HG03457 (cell line): ENCODE results near the gene PCDHGA5.
A peak's percentile ranks its signal among the peaks of the same experiment; 100 is the strongest.
"Not testable (repeated sequence)": the region's sequence is repeated elsewhere in the genome, so short reads cannot be mapped to it uniquely, and the experiment has no call there.

ENCODE experiments used
- ATAC-seq: cut with Tn5 transposase; IDR thresholded peaks from one replicate; pipeline ENCODE4 v1.9.1; 2021; ENCODE audit warnings: moderate number of reproducible peaks; ENCODE audit not compliant: unreplicated experiment

PCDHGA5 gene

DNA sequence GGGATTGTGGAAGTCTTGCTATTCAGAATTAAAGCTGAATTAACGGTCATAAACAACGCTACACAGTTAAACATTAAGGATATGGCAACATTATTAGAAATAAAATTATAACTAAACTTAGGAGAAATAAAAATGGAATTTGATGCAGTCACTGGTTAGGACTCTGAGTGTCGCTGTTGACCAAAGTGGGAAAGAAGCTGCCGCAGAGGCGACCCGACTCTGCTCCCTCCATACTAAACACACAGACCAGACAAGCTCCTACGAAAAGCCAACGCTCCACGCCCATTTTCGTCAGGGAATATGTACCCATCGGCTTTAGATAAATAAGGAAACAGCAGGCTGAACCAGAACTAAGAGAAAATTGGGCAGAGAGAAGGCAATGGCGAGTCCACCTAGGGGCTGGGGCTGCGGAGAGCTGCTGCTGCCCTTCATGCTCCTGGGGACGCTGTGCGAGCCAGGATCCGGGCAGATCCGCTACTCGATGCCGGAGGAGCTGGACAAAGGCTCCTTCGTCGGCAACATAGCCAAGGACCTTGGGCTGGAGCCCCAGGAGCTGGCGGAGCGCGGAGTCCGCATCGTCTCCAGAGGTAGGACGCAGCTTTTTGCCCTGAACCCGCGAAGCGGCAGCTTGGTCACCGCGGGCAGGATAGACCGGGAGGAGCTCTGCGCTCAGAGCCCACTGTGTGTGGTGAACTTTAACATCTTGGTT lies at the start of gene PCDHGA5:
Gene PCDHGA5 (plus strand): TSS at position 211 of the 709 bp plus-strand sequence. CDS start 169 bp downstream, at position 380.
- ATAC-seq, result no peak

DNA sequence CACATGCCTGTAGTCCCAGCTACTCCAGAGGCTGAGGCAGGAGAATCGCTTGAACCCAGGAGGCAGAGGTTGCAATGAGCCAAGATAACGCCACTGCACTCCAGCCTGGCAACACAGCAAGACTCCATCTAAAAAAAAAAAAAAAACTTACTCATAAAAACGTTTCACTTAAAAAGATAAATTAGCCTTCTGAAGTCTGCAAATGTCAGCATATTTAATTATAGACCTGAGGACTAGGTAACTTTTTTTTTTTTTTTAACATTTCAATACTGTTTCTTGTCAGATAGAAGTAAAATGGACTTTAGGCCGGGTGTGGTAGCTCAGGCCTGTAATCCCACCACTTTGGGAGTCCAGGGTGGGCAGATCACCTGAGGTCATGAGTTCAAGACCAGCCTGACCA lies 47.0 kb upstream of the PCDHGA5 start:
- ATAC-seq, result not testable (repeated sequence)

DNA sequence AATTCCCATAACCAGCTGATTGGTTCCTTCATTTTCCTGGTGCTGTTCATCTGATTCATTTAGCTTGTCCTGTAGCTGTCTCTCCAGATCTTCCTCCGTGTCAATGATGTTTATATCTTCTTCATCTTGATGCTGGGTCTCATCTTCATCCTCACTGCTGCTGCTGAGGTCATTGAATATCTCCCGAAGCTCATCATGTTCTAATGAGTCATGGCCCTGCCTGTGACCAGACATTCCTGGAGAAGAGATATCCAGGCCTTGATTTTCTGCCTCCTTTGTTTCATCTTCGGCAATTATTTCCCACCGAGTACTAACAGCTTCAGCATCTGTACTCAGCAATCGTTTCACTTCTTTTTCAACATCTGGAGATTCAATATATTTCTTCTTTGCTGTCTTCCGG lies 44.8 kb upstream of the PCDHGA5 start:
- no peak for ATAC-seq

DNA sequence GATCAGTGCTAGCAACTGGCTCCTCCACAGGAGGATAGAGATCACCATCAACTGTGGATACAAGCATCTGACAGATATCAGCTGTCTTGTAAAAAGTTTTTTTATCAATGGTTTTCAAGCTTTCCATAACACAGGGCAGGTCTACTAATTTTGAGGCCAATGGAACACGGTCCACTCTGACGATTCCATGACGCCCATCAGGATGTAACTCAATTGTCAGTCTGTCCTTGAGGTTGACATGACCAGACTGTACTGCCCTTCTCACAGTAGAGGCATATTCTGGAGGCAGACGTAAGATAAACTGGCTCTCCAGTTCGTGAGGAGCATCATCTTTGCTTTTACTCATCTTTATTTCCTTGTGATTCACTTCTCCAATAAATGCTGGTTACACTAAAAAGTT lies 44.3 kb upstream of the PCDHGA5 start:
- no peak for ATAC-seq

DNA sequence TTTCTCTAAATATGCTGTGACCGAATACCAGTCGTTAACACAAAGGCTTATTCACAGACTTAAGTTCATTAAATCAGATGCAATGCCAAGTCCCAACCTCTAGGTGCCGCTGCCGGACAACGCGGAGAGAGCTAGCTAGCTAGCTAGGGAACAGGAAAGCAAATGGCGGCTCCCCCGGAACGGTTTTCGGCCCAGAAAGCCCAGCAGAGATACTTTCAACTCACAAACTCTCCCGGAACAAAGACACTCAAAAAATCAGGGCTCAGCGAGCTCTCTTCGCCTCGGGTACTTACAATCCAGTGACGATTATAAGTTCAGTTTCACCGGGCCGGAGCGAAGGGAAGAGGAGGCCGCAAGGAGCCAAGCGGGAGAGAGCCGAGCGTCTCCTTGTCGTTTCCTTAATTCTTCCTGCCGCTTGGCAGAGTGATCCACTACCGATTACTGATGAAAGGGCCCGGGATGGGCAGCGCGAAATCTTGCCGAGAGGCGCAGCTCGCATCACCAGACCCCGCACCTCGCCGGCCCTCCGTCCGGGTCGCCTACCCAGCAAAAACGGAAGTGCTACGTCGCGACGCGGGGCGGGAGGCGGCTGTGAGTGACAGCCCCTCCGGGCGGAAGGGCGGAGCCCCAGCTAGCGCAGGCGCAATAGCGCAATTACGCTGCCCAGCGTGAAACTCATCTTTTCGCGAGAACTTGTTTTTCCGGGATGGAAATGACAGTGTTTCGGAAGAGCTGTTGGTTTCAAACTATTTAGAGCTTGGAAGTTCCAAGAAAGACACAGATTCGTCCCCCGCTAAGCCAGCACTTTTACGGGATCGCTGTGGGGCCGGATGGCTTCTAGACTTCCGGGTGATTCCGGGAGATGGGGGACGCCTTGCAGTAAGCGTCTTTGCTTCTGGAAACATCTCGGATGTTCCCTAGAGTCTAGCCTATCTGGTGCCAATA lies 43.5 kb upstream of the PCDHGA5 start, which contains the start of gene TAF7:
Gene TAF7 (minus strand): TSS at position 560 of the 945 bp plus-strand sequence. CDS start 740 bp downstream, outside the sequence.
- peak; percentile 93 for ATAC-seq

DNA sequence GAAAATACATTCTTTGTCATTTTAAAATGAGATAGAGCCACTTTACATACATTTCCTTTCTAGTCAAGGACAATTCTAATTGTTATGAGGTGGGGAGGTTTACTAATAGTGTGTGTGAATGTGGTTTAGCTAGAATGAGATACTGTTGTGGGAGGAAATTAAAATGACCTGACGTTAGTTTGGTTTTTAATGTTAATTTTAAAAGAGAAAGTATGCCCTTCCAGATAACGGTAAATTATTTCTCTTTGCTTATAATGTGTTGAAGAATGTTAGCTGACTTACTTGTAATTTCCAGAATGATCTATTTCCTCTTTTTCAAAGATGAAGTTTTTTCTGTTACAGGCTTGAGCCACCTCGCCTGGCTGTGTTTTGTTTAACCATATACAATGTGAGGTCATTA lies 41.7 kb upstream of the PCDHGA5 start:
- no peak for ATAC-seq

DNA sequence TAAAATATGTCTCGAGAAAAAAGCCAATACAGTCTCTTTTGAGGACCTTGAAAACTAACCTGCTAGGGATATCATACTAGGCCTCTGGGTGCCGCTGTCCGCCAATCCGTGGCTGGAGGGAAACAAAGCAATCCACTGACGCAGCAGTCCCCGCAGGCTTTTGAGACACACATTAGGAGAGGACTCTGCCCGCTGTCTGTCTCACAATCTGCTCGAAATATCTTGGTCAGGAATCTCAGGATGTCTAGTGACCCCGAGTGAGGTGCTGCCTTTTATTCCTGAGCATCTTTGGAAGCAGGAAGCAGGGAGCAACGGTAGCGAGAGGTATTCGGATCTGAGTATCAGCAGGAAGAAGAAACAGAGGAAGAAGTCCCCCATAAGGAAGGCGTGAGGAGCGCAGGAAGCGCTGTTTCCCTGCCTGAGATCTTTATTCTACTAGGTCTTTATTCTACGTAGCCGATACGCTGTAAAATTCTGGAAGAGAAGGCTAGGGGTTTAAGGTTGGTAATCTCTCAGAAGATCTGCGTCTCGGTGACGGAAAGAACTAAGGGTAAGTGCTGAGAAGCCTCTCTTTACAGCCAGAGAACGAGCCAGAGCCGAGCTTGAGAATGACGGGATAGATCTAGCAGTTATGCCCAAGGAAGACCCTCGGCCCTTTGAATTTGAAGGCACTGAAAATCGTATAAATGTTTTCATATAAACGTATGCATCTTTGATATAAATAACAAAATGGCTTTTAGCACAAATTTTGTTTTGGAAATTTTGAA lies 37.7 kb upstream of the PCDHGA5 start:
- peak; percentile 82 for ATAC-seq

DNA sequence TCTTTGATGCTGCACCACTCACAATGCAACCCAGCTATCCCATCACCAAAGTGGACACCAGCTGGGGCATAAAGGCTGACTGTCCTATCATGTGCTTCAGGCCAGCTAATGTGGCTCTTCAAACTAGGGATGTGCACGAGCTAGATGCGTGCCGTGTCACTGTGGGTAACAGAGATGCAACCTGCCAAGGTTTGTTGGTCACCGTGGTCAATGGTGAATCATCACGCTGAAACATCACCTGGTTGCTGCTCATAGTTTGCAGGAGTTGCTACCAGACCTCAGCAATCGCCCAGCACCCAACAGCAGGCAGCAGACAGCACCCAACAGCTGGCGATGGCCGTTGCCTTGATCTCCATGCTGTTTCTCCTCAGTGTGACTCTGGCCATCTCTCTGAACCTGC lies 35.7 kb upstream of the PCDHGA5 start:
- ATAC-seq, result no peak

DNA sequence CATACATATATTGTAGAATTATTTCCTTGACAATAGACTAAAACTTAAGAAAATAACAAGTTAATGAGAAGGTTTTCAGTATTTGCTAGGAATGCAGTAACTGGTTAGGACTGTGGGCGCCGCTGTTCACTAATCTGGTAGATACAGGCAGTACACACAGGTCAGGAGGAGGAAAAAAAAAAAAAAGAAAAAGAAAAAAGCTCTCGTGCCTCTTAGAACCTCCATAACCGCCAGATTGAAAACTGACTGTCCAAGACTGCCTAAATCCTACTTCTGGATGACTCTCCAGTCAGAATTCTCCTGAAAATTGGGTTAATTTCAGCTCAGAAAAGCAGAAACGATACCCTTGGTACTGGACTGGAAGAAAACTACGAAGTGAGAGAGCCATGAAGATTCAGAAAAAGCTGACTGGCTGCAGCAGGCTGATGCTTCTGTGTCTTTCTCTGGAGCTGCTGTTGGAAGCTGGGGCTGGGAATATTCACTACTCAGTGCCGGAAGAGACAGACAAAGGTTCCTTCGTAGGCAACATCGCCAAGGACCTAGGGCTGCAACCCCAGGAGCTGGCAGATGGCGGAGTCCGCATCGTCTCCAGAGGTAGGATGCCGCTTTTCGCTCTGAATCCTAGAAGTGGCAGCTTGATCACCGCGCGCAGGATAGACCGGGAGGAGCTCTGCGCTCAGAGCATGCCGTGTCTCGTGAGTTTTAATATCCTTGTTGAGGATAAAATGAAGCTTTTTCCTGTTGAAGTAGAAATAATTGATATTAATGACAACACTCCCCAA lies 33.5 kb upstream of the PCDHGA5 start, which contains the start of gene PCDHGA1:
Gene PCDHGA1 (plus strand): TSS at position 216 of the 782 bp plus-strand sequence.
- ATAC-seq, result no peak

DNA sequence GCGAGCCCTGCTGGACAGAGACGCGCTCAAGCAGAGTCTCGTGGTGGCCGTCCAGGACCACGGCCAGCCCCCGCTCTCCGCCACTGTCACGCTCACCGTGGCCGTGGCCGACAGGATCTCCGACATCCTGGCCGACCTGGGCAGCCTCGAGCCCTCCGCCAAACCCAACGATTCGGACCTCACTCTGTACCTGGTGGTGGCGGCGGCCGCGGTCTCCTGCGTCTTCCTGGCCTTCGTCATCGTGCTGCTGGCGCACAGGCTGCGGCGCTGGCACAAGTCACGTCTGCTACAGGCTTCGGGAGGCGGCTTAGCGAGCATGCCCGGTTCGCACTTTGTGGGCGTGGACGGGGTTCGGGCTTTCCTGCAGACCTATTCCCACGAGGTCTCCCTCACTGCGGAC lies 31.4 kb upstream of the PCDHGA5 start:
- not testable (repeated sequence) for ATAC-seq

DNA sequence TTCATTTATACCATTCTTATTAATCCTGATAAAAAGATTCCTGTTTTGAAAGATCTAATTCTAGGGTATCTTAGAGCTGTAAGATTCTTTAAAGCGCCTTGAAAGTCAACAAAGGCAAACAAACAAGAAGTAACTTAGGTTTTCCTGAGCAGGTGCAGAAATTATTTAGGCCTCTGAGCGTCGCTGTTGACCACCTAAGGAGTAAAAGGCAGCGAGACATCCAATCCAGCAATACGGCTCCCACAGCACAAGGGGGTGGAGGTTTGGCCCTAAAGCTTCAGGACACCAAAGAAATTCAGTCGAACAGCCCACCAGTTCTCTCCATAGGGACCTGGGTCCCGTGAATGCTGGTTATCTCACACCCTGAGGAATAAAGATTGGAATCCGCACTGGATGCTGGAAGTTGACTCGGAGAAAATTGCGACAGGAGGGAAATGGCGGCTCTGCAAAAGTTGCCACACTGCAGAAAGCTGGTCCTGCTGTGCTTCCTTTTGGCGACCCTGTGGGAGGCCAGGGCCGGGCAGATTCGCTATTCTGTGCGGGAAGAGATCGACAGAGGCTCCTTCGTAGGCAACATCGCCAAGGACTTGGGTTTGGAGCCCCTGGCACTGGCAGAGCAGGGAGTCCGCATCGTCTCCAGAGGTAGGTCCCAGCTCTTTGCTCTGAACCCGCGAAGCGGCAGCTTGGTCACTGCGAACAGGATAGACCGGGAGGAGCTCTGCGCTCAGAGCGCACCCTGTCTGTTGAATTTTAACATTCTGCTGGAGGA lies 25.2 kb upstream of the PCDHGA5 start, which contains the start of gene PCDHGA2:
Gene PCDHGA2 (plus strand): TSS at position 223 of the 769 bp plus-strand sequence.
- ATAC-seq, result no peak

DNA sequence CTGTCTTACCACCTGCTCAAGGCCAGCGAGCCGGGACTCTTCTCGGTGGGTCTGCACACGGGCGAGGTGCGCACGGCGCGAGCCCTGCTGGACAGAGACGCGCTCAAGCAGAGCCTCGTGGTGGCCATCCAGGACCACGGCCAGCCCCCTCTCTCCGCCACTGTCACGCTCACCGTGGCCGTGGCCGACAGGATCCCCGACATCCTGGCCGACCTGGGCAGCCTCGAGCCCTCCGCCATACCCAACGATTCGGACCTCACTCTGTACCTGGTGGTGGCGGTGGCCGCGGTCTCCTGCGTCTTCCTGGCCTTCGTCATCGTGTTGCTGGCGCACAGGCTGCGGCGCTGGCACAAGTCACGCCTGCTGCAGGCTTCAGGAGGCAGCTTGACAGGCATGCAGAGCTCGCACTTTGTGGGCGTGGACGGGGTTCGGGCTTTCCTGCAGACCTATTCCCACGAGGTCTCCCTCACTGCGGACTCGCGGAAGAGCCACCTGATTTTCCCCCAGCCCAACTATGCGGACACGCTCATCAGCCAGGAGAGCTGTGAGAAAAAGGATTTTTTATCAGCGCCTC lies 23.1 kb upstream of the PCDHGA5 start:
- ATAC-seq, result not testable (repeated sequence)

DNA sequence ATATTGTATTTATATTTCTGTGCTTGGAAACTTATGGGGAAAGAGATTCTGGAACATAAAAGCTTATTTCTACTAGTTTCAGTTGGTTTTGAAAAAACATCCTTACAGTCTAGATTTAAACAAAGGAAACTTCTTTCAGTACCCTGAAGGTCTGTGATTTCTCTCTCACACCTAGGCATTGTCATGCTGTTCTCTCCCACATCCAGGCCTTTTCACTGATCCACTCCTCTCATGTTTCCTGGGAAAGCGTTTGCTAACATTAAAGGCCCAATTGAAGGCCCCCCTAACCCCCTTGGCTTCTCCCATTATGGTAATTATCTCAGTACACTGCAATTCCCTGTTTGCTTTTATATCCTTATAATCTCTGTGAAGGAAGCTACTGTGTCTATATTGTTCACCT lies 21.2 kb upstream of the PCDHGA5 start:
- no peak for ATAC-seq

DNA sequence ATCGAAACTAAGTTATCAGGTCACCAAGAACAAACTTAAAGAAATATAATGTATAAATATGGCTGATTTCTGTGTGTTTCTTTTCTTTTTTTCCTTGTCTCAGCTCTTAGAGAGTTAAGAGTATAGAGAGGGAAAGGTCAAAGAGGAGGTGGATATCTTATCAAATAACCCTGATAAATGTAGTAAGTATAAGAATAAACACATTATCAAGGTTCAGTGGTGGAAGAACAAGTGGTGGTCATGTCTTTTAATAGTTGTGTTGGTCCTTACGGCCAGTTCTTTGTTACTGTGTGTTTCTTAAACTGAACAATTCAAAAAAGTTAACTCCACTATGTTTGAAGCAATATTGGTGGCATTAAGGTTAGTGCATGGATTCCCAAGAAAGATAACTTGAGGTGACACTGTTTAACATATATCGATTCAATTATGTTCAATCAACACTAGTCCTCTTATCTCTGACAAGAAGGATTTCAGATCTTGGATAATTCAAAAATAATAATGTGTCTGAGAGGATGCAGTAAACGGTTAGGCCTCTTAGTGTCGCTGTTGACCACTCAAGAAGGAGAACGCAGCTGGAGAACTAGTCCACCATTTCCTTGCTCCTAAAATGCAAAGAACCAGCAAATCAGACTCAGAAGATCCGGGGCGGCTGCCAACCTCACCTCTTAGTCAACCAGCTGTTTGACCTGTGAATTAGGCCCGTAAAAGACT lies 20.6 kb upstream of the PCDHGA5 start, which contains the start of gene PCDHGA3:
Gene PCDHGA3 (plus strand): TSS at position 588 of the 711 bp plus-strand sequence. CDS start 205 bp downstream, outside the sequence.
- ATAC-seq, result no peak

DNA sequence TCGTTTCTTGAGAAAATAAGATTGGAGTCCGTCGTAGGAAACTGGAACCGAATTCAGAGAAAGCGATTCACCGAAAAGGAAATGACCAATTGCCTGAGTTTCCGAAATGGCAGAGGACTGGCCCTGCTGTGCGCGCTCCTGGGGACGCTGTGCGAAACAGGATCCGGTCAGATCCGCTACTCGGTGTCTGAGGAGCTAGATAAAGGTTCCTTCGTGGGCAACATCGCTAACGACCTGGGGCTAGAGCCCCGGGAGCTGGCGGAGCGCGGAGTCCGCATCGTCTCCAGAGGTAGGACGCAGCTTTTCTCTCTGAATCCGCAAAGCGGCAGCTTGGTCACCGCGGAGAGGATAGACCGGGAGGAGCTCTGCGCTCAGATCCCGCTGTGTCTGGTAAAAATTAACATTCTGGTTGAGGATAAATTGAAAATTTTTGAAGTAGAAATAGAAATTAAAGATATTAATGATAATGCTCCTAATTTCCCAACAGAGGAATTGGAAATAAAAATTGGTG lies 20.0 kb upstream of the PCDHGA5 start:
- no peak for ATAC-seq

DNA sequence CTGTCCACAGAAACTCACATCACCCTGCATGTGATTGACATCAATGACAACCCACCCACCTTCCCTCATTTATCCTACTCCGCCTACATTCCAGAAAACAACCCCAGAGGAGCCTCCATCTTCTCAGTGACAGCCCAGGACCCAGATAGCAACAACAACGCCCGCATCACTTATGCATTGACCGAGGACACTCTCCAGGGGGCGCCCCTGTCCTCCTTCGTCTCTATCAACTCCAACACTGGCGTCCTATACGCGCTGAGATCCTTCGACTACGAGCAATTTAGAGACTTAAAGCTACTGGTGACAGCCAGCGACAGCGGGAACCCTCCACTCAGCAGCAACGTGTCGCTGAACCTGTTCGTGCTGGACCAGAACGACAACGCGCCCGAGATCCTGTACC lies 18.6 kb upstream of the PCDHGA5 start:
- ATAC-seq, result no peak

DNA sequence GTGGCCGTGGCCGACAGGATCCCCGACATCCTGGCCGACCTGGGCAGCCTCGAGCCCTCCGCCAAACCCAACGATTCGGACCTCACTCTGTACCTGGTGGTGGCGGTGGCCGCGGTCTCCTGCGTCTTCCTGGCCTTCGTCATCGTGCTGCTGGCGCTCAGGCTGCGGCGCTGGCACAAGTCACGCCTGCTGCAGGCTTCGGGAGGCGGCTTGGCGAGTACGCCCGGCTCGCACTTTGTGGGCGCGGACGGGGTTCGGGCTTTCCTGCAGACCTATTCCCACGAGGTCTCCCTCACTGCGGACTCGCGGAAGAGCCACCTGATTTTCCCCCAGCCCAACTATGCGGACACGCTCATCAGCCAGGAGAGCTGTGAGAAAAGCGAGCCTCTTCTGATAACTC lies 17.9 kb upstream of the PCDHGA5 start:
- ATAC-seq, result not testable (repeated sequence)
